ENCODE results near the gene SKA2.

GRCh38 chr17:59067340-59067739 lies 87.6 kb downstream of the SKA2 start:
- TF ChIP-seq CTCF (IDR thresholded peaks at IDR 0.05; ENCODE audit: low read depth, low read length) (no peak), POLR2A (IDR thresholded peaks at IDR 0.05; ENCODE audit: extremely low read depth, insufficient read length) (no peak)
